Fibroblast of villous mesenchyme (primary cell): Measurements from ENCODE around the gene SUCNR1. TPM values are rescaled to one million over a fixed set of nuclear protein-coding genes. Genes with fewer than 3 reads are reported as not detected.
"Not testable (repeated sequence)": the region's sequence is repeated elsewhere in the genome, so short reads cannot be mapped to it uniquely, and the experiment has no call there.

Experiments used
- DNase-seq: peaks from one replicate; pipeline ENCODE4 v3.0.0-alpha.2; 2010; ENCODE audit warnings: low read depth
- H3K4me3 ChIP-seq: 2 replicates; pipeline ENCODE4 v1.5.1; 2011; ENCODE audit warnings: low read depth, mild to moderate bottlenecking, low read length
- CTCF ChIP-seq: IDR thresholded peaks from 2 replicates; pipeline ENCODE4 v1.5.1; 2012; ENCODE audit warnings: low read depth, mild to moderate bottlenecking, low read length; ENCODE audit not compliant: insufficient read depth
- total RNA-seq: library from RNA; depleted of rRNA; stranded (reverse); fragments of >200 nt; gene quantifications from 2 replicates; pipeline ENCODE4 v1.2.3, GENCODE V29; 2012

Gene SUCNR1
- total RNA-seq, 1 donor = 0.43 TPM

- DNase-seq = no peak
- TF ChIP-seq CTCF = no peak
- no peak overlapping the region for H3K4me3 ChIP-seq
These were observed 23.0 kb downstream of the SUCNR1 start for GRCh38 chr3:151896246-151897012.

GRCh38 chr3:151898121-151898520 lies 24.7 kb downstream of the SUCNR1 start:
- H3K4me3 ChIP-seq, DNase-seq: not testable (repeated sequence)

- DNase-seq, H3K4me3 ChIP-seq: not testable (repeated sequence)
These were observed 25.3 kb downstream of the SUCNR1 start for GRCh38 chr3:151898564-151899261.

GRCh38 chr3:151899996-151900395 lies 26.6 kb downstream of the SUCNR1 start:
- no peak overlapping the region for H3K4me3 ChIP-seq
- no peak for TF ChIP-seq CTCF
- peak; percentile 46 for DNase-seq

GRCh38 chr3:151900460-151900859 lies 27.0 kb downstream of the SUCNR1 start:
- peak; percentile 80 for DNase-seq
- no peak for TF ChIP-seq CTCF
- no peak overlapping the region for H3K4me3 ChIP-seq

GRCh38 chr3:151900884-151901643 lies 27.6 kb downstream of the SUCNR1 start:
- no peak overlapping the region for H3K4me3 ChIP-seq
- DNase-seq = peak; percentile 56
- no peak for TF ChIP-seq CTCF

- TF ChIP-seq CTCF = no peak
- DNase-seq = no peak
- H3K4me3 ChIP-seq = no peak overlapping the region
These were observed 28.3 kb downstream of the SUCNR1 start for GRCh38 chr3:151901644-151902285.
